ENCODE results near the gene SHANK3.

The SHANK3 gene

DNA sequence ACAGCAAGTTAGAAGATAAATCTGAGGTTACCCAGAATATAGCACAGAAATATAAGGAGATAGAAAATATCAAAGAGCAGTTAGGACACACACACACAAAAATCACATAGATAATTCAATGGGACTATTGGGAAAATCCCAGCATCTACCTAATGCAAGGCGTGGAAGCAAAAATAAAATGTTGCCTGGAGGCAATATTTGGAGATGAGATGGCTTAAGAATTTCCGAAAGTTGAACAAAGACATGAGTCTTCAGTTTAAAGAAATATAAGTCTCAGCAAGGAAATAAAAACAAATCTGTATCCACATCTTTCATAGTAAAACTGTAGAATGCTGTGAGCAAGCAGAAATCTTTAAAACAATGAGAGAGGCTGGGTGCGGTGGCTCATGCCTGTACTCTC, 35.9 kb downstream of the SHANK3 start:
- no peak overlapping the region for H3K4me3 ChIP-seq (ENCODE audit: extremely low read depth, insufficient read depth, low read length, poor library complexity, severe bottlenecking)

DNA sequence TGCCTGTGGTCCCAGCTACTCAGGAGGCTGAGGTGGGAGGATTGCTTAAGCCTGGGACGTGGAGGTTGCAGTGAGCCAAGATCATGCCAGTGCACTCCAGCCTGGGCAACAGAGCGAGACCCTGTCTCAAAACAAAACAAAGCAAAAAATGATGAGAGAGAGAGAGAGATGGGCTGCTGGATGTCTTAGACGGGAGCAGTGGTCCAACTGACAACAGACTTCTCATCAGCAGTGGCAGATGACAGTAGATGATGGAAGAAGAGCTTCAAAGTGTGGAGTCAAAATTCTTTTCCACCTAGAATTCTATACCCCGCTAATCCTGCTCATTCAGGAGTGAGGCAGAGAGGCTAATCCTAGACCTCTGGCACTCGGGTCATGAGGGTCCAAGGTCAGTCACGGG, 36.4 kb downstream of the SHANK3 start:
- Histone ChIP-seq H3K4me1 (ENCODE audit: control insufficient read depth, insufficient read depth, low read length, poor library complexity, severe bottlenecking) (peaks cover 7% of the 10 kb centered on the region), H3K4me3 (ENCODE audit: extremely low read depth, insufficient read depth, low read length, poor library complexity, severe bottlenecking) (no peak overlapping the region), H3K27ac (ENCODE audit: low read depth, low read length, severe bottlenecking) (no peak overlapping the region), H3K36me3 (ENCODE audit: control insufficient read depth, insufficient read depth, low read length) (peaks cover 35% of the 10 kb centered on the region), H3K9me3 (ENCODE audit: control insufficient read depth, low read length) (no peaks in the 10 kb centered on the region)
- WGBS, 2 experiments (ENCODE audit: insufficient coverage in 2 of 2): 94 to 96% methylated on average over 5 of the region's 6 CpGs

More for the DNA sequence above, 35.9 kb downstream of the SHANK3 start:
- H3K27ac ChIP-seq (ENCODE audit: low read depth, low read length, severe bottlenecking): no peak overlapping the region
- H3K9me3 ChIP-seq (ENCODE audit: control insufficient read depth, low read length): no peaks in the 10 kb centered on the region
- WGBS, 2 experiments (ENCODE audit: insufficient coverage in 2 of 2): 100% methylated on average over 1 of the region's 3 CpGs
- peaks cover 7% of the 10 kb centered on the region for H3K4me1 ChIP-seq (ENCODE audit: control insufficient read depth, insufficient read depth, low read length, poor library complexity, severe bottlenecking)
- peaks cover 35% of the 10 kb centered on the region for H3K36me3 ChIP-seq (ENCODE audit: control insufficient read depth, insufficient read depth, low read length)

GRCh38 chr22:50710221-50710620, 37.6 kb downstream of the SHANK3 start:
- WGBS, 2 experiments (ENCODE audit: insufficient coverage in 2 of 2): 86 to 91% methylated on average over 4 to 6 of the region's 6 CpGs
- Histone ChIP-seq H3K27ac (ENCODE audit: low read depth, low read length, severe bottlenecking) (no peak overlapping the region), H3K4me3 (ENCODE audit: extremely low read depth, insufficient read depth, low read length, poor library complexity, severe bottlenecking) (no peak overlapping the region), H3K36me3 (ENCODE audit: control insufficient read depth, insufficient read depth, low read length) (peaks cover 31% of the 10 kb centered on the region), H3K9me3 (ENCODE audit: control insufficient read depth, low read length) (no peaks in the 10 kb centered on the region), H3K4me1 (ENCODE audit: control insufficient read depth, insufficient read depth, low read length, poor library complexity, severe bottlenecking) (peaks cover 2% of the 10 kb centered on the region)

- H3K27ac ChIP-seq (ENCODE audit: low read depth, low read length, severe bottlenecking): no peak overlapping the region
- H3K4me3 ChIP-seq (ENCODE audit: extremely low read depth, insufficient read depth, low read length, poor library complexity, severe bottlenecking): no peak overlapping the region
- WGBS, 2 experiments (ENCODE audit: insufficient coverage in 2 of 2): 97% methylated on average over 38 of the region's 38 CpGs
- H3K9me3 ChIP-seq (ENCODE audit: control insufficient read depth, low read length): no peaks in the 10 kb centered on the region
- H3K36me3 ChIP-seq (ENCODE audit: control insufficient read depth, insufficient read depth, low read length): peaks cover 33% of the 10 kb centered on the region
- H3K4me1 ChIP-seq (ENCODE audit: control insufficient read depth, insufficient read depth, low read length, poor library complexity, severe bottlenecking): peaks cover 1% of the 10 kb centered on the region
Observed at GRCh38 chr22:50710886-50711285, 38.3 kb downstream of the SHANK3 start.

DNA sequence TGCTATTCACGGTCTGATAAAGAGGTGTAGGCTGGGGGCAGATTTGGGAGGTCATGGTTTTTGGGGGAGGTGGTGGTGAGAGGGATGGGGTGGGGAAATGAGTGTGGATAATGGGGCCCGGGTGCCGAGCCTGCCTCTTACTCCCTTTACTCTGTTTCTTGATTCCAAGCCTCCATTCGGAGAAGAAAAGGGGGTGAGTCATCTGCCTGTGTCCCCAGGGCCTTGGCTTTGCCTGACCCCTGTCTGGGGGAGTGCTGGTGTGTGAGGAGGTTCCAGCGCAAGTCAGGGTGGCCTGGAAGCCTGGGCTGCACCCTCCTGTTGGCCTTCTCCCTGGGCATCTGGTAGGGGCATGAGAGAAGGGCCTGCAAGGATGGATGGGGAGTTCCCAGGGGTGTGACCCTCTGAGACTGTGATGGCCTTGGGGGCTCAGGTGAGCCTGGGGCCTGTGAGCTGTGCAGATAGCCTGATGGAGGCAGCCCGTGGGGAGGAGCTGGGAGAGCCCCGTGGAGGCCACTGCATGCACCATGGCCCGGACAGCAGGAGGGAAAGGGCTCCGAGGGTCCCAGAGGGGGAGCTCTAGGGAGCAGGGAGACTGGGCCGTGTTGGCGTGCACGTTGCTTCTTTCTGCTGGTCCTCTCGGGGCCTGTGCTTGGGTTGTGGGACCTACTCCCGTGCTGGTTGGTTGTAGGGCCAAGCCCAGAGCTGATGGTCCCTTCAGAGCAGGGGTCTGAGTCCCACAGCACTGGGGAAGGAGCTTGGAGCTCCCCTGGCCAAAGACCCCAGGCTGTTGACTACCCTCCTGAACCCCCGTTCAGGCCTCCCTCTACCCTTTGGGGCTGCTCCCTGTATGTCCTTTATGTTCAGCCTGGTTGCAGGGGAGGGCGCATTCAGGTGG, 39.1 kb downstream of the SHANK3 start:
- Histone ChIP-seq H3K27ac (ENCODE audit: low read depth, low read length, severe bottlenecking) (no peak overlapping the region), H3K36me3 (ENCODE audit: control insufficient read depth, insufficient read depth, low read length) (peaks cover 37% of the 10 kb centered on the region), H3K9me3 (ENCODE audit: control insufficient read depth, low read length) (no peaks in the 10 kb centered on the region), H3K4me1 (ENCODE audit: control insufficient read depth, insufficient read depth, low read length, poor library complexity, severe bottlenecking) (no peaks in the 10 kb centered on the region), H3K4me3 (ENCODE audit: extremely low read depth, insufficient read depth, low read length, poor library complexity, severe bottlenecking) (no peak overlapping the region)
- 86 to 92% methylated on average over 12 of the region's 16 CpGs for WGBS, 2 experiments (ENCODE audit: insufficient coverage in 2 of 2)

- no peaks in the 10 kb centered on the region for H3K4me1 ChIP-seq (ENCODE audit: control insufficient read depth, insufficient read depth, low read length, poor library complexity, severe bottlenecking)
- WGBS, 2 experiments (ENCODE audit: insufficient coverage in 2 of 2): 90 to 96% methylated on average over 6 to 8 of the region's 9 CpGs
- no peak overlapping the region for H3K27ac ChIP-seq (ENCODE audit: low read depth, low read length, severe bottlenecking)
- peaks cover 34% of the 10 kb centered on the region for H3K36me3 ChIP-seq (ENCODE audit: control insufficient read depth, insufficient read depth, low read length)
- no peak overlapping the region for H3K4me3 ChIP-seq (ENCODE audit: extremely low read depth, insufficient read depth, low read length, poor library complexity, severe bottlenecking)
- no peaks in the 10 kb centered on the region for H3K9me3 ChIP-seq (ENCODE audit: control insufficient read depth, low read length)
Observed at GRCh38 chr22:50712341-50713007, 39.9 kb downstream of the SHANK3 start.

DNA sequence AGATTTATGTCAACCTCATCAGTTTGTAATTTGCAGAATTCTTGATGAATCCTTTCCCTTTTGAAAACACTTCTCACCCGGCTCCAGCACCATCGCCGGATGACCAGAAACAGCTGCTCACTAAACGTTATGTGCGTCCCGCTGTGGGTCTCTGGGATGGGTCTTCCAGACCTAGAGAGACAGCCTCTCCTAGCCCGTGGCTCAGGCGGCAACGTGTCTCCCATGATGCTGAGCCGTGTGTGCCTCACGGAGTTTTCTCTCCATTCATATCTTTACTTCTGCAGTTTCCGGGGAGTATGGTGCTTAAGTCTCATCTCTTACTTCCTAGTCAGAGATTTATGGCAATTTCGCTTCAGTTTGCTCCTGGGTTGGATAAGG, 40.4 kb downstream of the SHANK3 start:
- Histone ChIP-seq H3K9me3 (ENCODE audit: control insufficient read depth, low read length) (no peaks in the 10 kb centered on the region), H3K4me3 (ENCODE audit: extremely low read depth, insufficient read depth, low read length, poor library complexity, severe bottlenecking) (no peak overlapping the region), H3K4me1 (ENCODE audit: control insufficient read depth, insufficient read depth, low read length, poor library complexity, severe bottlenecking) (no peaks in the 10 kb centered on the region), H3K36me3 (ENCODE audit: control insufficient read depth, insufficient read depth, low read length) (peaks cover 35% of the 10 kb centered on the region), H3K27ac (ENCODE audit: low read depth, low read length, severe bottlenecking) (no peak overlapping the region)
- 92 to 96% methylated on average over 11 to 12 of the region's 13 CpGs for WGBS, 2 experiments (ENCODE audit: insufficient coverage in 2 of 2)

- 92 to 93% methylated on average over 5 of the region's 5 CpGs for WGBS, 2 experiments (ENCODE audit: insufficient coverage in 2 of 2)
- Histone ChIP-seq H3K9me3 (ENCODE audit: control insufficient read depth, low read length) (no peaks in the 10 kb centered on the region), H3K36me3 (ENCODE audit: control insufficient read depth, insufficient read depth, low read length) (peaks cover 35% of the 10 kb centered on the region)
Observed at GRCh38 chr22:50713571-50714056, 41.0 kb downstream of the SHANK3 start.

DNA sequence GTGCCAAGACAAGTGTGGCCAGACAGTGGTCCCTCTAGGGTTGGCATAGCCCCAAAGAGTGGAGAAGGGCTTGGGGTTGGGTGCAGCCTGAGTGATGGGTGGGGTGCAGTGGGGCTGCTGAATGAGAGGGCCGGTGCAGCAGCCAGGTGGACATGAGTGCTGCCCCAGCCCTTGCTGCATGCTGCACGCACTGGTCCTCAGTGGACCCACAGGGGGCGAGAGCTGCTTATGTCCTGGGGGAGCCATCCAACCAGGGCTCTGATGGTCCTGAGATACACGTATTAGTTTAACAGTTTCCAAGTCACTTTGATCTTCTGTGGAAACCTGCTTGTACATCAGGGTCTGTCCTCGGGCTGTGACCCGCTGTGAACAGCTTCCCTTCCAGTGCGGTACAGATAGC, 41.5 kb downstream of the SHANK3 start:
- no peak overlapping the region for H3K4me3 ChIP-seq (ENCODE audit: extremely low read depth, insufficient read depth, low read length, poor library complexity, severe bottlenecking)
- no peak overlapping the region for H3K27ac ChIP-seq (ENCODE audit: low read depth, low read length, severe bottlenecking)
- peaks cover 30% of the 10 kb centered on the region for H3K36me3 ChIP-seq (ENCODE audit: control insufficient read depth, insufficient read depth, low read length)
- no peaks in the 10 kb centered on the region for H3K4me1 ChIP-seq (ENCODE audit: control insufficient read depth, insufficient read depth, low read length, poor library complexity, severe bottlenecking)
- no peaks in the 10 kb centered on the region for H3K9me3 ChIP-seq (ENCODE audit: control insufficient read depth, low read length)
- 91 to 94% methylated on average over 7 of the region's 7 CpGs for WGBS, 2 experiments (ENCODE audit: insufficient coverage in 2 of 2)

More at GRCh38 chr22:50713571-50714056, 41.0 kb downstream of the SHANK3 start:
- Histone ChIP-seq H3K4me3 (ENCODE audit: extremely low read depth, insufficient read depth, low read length, poor library complexity, severe bottlenecking) (no peak overlapping the region), H3K27ac (ENCODE audit: low read depth, low read length, severe bottlenecking) (no peak overlapping the region), H3K4me1 (ENCODE audit: control insufficient read depth, insufficient read depth, low read length, poor library complexity, severe bottlenecking) (no peaks in the 10 kb centered on the region)

DNA sequence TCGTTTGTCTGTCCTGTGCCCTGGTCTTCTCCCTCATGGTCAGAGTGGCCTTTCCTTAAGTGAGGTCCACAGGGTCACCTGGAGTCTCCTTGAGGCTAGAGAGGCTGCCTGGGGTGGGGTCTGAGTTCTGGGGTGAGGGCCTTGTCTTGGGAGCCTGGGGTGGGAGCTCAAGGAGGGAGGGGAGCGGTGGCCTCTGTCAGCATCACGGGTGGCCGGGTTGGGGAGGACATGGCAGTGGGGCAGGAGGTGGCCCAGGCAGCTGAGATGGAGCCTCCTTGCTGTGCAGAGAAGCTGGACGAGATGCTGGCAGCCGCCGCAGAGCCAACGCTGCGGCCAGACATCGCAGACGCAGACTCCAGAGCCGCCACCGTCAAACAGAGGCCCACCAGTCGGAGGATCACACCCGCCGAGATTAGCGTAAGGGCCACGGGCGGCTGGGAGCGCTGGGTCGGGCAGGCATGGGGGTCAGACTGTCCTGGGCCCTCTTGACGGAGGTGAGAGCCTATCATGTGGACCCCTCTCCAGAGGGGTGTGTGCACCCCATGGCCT, 42.1 kb downstream of the SHANK3 start:
- H3K9me3 ChIP-seq (ENCODE audit: control insufficient read depth, low read length): no peaks in the 10 kb centered on the region
- no peak overlapping the region for H3K27ac ChIP-seq (ENCODE audit: low read depth, low read length, severe bottlenecking)
- peaks cover 25% of the 10 kb centered on the region for H3K36me3 ChIP-seq (ENCODE audit: control insufficient read depth, insufficient read depth, low read length)
- WGBS, 2 experiments (ENCODE audit: insufficient coverage in 2 of 2): 95% methylated on average over 22 of the region's 22 CpGs
- H3K4me1 ChIP-seq (ENCODE audit: control insufficient read depth, insufficient read depth, low read length, poor library complexity, severe bottlenecking): no peaks in the 10 kb centered on the region
- no peak overlapping the region for H3K4me3 ChIP-seq (ENCODE audit: extremely low read depth, insufficient read depth, low read length, poor library complexity, severe bottlenecking)

Data from mesodermal cell (in vitro differentiated cells).